ENCODE data around the gene ANKRD26.

DNA sequence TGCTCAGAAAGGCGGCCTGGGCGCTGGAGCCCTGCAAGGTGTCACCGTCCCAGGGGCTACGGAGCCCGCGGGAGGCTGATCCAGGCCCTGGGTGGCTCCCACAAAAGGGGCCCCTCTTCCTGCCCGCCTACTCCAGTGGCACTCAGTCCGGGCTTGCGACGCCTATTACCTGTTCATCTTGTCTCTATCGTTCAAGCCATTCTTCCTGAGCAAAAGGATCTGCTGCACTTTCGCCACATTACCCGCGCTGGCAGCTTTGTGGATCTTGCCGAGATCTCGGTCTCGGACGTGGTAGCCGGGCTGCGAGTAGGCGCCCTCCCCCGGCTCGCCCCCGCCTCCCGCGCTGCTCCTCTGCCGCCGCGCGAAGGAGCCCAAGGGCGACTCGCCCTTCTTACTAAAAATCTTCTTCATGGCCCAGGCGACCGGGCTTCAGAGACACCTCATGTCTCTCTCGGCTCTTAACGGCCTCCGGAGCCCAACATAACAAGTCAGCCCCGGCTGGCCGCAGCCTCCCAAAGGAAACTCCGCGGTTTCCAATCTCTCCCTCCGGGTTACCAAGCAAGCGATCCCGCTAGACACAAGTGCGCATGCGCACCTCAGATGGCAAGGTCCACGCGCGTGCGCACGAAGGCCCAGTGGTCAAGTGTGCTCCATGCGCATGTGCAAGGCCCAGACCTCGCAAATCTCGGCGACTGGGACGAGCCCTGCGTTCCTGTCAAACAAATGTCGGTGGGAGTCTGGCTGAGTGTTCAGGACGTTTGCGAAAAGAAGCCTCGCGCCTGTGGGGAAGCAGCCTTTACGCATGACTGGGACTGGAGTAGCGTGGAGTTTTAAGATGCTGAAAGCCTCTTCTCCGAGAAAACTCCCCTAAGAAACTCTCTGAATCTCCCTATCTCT lies at the start of gene ANKRD26:
- TF ChIP-seq SUZ12 (IDR thresholded peaks at IDR 0.05; ENCODE audit: extremely low read depth, insufficient read depth, insufficient read length) (no peak), YY1 (IDR thresholded peaks at IDR 0.05; ENCODE audit: insufficient read depth, insufficient read length) (no peak)

All from NT2/D1 (cell line).